Thoracic aorta (tissue), 2 donors: Measurements from ENCODE around the gene FBXO24. TPM values are rescaled to one million over a fixed set of nuclear protein-coding genes. Genes with fewer than 3 reads are reported as not detected.
A peak's percentile ranks its signal among the peaks of the same experiment; 100 is the strongest.

Source experiments
- ATAC-seq: fragments of 150-250 bp; one replicate; pipeline ENCODE4 v1.8.0; 2017; ENCODE audit warnings: low read depth; ENCODE audit not compliant: insufficient number of reproducible peaks, low FRiP score
- DNase-seq: peaks from one replicate; pipeline ENCODE4 v3.0.0-alpha.2; 2020; ENCODE audit warnings: low spot score
- H3K27ac ChIP-seq, 2 donors: fragments of 200-600 bp; sonication (generic); 1 replicate in 1 of 2; 2 replicates in 1 of 2; pipeline ENCODE4 v1.5.1; 2016; ENCODE audit warnings: mild to moderate bottlenecking in 2 of 2, moderate library complexity in 2 of 2
- H3K27me3 ChIP-seq: fragments of 200-600 bp; sonication (generic); replicated peaks from 2 replicates; pipeline ENCODE4 v1.6.0; 2016; ENCODE audit warnings: mild to moderate bottlenecking; ENCODE audit not compliant: insufficient read depth
- H3K36me3 ChIP-seq: fragments of 200-600 bp; sonication (generic); one replicate; pipeline ENCODE4 v1.5.1; 2016
- H3K4me1 ChIP-seq, 2 donors: fragments of 200-600 bp; sonication (generic); 1 replicate in 1 of 2; 2 replicates in 1 of 2; pipeline versions ENCODE4 v1.5.1 to v1.6.0; 2016; ENCODE audit warnings: low read depth in 2 of 2, mild to moderate bottlenecking in 1 of 2; ENCODE audit not compliant: control insufficient read depth in 1 of 2
- H3K4me3 ChIP-seq: fragments of 200-600 bp; sonication (generic); 2 replicates; pipeline ENCODE4 v1.5.1; 2016; ENCODE audit warnings: mild to moderate bottlenecking
- H3K9me3 ChIP-seq: fragments of 200-600 bp; sonication (generic); 2 replicates; pipeline ENCODE4 v1.5.1; 2016
- total RNA-seq, 2 donors: library from RNA; depleted of rRNA; stranded (reverse); fragments of >200 nt; gene quantifications; one replicate each; pipeline versions ENCODE4 v1.1.0 to v1.2.3, GENCODE V29; 2016
- TF ChIP-seq, protein P1 (sequence below): fragments of 200-600 bp; sonication (generic); IDR thresholded peaks from one replicate; pipeline ENCODE4 v1.5.1; 2019; ENCODE audit warnings: antibody characterized with exemption

The FBXO24 gene
- total RNA-seq, 2 donors from 2014 or later, result not detected

DNA sequence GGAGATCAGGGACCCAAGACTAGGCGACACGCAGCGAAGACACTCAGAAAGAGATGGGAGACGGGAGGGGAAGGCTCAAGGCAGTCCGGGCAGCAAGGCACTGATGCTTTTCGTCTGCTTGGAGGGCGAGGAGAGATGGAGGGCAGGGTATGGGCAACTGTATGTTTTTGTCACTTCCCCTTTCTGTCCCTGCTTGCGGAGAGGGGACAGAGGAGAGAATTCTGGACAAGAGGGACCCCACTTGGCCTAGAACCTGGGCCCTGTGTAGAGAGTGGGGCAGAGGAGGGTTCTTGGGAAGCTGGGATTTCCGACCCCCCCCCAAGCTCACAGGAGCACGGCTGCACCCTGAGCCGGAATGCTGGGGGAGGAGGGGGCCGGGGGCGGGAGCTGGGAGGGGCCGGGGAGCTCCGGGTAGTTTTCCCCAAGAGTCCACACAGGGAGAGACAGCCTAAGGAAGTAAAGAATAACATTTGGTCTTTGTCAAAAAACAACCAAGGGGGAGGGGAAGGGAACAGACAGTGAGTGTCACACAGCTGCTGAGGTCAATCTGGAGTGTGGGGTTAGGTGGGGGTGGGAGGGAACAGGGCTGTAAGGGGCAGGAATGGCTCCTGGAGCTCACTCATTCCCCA is 2.0 kb upstream of the FBXO24 start:
- H3K27me3 ChIP-seq, result no peaks in the 10 kb centered on the region
- H3K4me3 ChIP-seq, result peak overlapping the region; percentile 94
- no peak overlapping the region for H3K27ac ChIP-seq
- peaks cover 10 to 32% of the 10 kb centered on the region in 2 donors for H3K4me1 ChIP-seq
- ATAC-seq (no peak), DNase-seq (no peak)
- H3K9me3 ChIP-seq, result no peaks in the 10 kb centered on the region
- TF ChIP-seq, protein P1, sequence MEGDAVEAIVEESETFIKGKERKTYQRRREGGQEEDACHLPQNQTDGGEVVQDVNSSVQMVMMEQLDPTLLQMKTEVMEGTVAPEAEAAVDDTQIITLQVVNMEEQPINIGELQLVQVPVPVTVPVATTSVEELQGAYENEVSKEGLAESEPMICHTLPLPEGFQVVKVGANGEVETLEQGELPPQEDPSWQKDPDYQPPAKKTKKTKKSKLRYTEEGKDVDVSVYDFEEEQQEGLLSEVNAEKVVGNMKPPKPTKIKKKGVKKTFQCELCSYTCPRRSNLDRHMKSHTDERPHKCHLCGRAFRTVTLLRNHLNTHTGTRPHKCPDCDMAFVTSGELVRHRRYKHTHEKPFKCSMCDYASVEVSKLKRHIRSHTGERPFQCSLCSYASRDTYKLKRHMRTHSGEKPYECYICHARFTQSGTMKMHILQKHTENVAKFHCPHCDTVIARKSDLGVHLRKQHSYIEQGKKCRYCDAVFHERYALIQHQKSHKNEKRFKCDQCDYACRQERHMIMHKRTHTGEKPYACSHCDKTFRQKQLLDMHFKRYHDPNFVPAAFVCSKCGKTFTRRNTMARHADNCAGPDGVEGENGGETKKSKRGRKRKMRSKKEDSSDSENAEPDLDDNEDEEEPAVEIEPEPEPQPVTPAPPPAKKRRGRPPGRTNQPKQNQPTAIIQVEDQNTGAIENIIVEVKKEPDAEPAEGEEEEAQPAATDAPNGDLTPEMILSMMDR, result no peak
- peaks cover 21% of the 10 kb centered on the region for H3K36me3 ChIP-seq

DNA sequence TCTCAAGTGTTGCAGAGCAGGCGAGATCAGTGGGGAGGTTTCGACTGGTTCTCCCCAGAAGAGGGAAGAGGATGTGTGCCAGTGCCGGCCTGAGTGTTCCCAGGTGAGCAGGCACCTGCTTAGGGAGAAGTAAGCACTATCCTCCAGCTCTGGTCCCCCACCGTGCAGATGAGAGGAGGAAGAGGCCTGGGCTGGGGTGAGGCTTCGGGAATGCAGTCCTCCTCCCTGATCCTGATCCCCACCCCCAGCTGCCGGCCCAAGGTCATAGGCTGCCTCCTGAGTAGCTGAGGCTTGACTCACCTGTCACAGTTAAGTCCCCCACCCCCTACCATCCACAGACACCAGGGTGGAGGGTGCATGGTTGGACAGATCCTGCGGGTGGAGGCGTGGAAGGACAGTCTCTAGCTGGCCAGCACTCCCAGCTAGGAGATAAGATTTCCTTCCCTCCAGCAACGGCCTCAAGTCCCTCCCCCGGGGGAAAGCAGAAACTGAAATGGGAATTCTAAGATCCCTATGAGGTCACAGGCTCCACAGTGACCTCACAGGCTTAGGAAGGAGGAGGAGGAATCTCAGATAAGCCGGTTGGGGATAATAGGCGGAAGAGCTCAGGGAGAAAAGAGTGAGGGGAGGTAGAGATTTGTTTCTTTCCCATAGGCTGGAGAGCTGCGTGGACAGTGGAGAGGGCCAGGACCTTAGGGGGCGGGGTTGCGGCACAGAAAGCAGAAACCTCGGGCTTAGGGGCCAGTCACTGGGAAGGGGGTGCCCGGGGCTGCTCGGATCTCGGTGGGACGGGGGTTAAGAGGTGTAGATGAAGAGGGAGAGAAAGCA is 1.2 kb upstream of the FBXO24 start:
- TF ChIP-seq, protein P1, result no peak
- Histone ChIP-seq H3K9me3 (no peaks in the 10 kb centered on the region), H3K36me3 (peaks cover 16% of the 10 kb centered on the region), H3K27me3 (no peaks in the 10 kb centered on the region), H3K4me3 (peak overlapping the region; percentile 94), H3K27ac (peak overlapping the region in 1 of 2 donors; percentile 86), H3K4me1 (peaks cover 10 to 32% of the 10 kb centered on the region in 2 donors)
- ATAC-seq, result no peak
- no peak for DNase-seq

DNA sequence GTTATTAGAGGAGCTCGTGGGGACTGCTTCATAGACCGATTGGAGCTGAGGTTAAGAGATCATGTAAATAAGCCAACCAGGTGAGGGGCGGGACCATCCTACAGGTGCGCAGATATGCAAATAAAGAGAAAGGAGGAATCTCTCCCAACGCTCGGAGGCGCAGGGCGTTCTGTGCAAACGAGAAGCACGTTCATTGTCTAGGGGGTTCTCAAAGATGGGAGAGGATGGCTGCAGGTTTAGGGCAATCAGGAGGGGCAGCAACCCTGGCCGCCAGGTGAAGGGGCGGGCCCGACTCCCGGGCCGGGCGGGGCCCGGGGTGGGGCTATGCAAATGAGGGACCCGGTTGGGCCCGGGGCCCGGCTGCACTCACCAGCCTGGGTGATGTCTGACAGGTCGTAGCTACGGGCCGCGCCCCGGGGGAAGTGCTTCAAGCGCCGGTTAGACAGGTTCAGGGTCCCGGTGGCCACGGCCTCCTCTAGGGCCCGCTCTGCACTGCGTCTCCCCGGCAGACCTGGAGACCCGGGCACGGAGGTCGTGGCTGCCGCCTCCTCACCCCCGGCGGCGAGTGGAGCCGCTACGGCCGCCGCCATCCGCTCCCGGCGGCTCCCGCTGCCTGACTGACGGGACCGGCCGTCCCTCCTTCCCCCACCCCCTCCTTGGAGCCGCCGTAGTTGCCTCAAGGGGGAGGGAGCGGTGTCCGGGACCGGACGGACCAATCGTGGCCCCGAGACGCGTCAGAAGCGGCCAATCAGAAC is 440 bp upstream of the FBXO24 start, which contains the start of gene LRCH4:
TSS of gene LRCH4 (minus strand) at position 619 of the 755 bp plus-strand sequence. CDS start at position 590, 29 bp downstream.
- Histone ChIP-seq H3K4me3 (peak within 1 kb of the TSS; percentile 94), H3K9me3 (no peaks in the 10 kb centered on the region), H3K4me1 (peaks cover 10 to 35% of the 10 kb centered on the region in 2 donors), H3K27me3 (no peaks in the 10 kb centered on the region), H3K27ac (peak within 1 kb of the TSS; percentile 85 to 86), H3K36me3 (peaks cover 13% of the 10 kb centered on the region)
- DNase-seq, result no peak
- TF ChIP-seq, protein P1, result no peak
- ATAC-seq, result no peak

DNA sequence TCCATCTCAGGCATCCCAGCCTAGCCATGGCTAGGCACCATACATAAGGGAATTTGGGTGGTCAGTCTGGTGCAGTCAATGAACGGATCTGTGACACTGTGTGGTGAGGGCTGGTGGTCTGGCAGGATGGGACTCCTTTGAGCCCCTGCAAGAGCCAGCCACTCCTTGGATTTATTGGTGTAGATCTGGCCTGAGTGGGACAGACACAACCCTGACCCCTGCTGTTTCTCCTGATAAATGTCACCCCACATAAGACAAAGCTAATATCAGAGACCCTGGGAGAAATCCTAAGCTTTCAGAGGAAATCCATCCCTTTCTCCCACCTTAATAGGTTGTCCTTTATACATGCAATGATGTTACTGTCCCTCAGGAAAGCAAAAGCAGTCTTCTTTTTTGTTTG is 2.3 kb downstream of the FBXO24 start:
- no peak for DNase-seq
- Histone ChIP-seq H3K27ac (no peak overlapping the region), H3K9me3 (no peaks in the 10 kb centered on the region), H3K27me3 (no peaks in the 10 kb centered on the region), H3K4me1 (peaks cover 10 to 30% of the 10 kb centered on the region in 2 donors), H3K36me3 (no peaks in the 10 kb centered on the region), H3K4me3 (no peak overlapping the region)
- TF ChIP-seq, protein P1, result no peak
- ATAC-seq, result no peak
